Muscle layer of duodenum (tissue), 2 donors: Measurements from ENCODE around the gene PIK3C2G.

Experiments
- H3K27ac ChIP-seq: one replicate; pipeline ENCODE4 v1.7.0; 2013; ENCODE audit warnings: mild to moderate bottlenecking, low read length
- H3K27me3 ChIP-seq: one replicate; pipeline ENCODE4 v1.7.0; 2013; ENCODE audit warnings: low read depth, mild to moderate bottlenecking, control low read depth, low read length
- H3K36me3 ChIP-seq, 2 donors: one replicate each; pipeline ENCODE4 v1.7.0; 2013; ENCODE audit warnings: low read length in 2 of 2, control low read depth in 1 of 2, mild to moderate bottlenecking in 1 of 2; ENCODE audit not compliant: insufficient read depth in 2 of 2, control insufficient read depth in 1 of 2
- H3K4me1 ChIP-seq, 2 donors: one replicate each; pipeline ENCODE4 v1.7.0; 2013; ENCODE audit warnings: low read length in 2 of 2, mild to moderate bottlenecking in 2 of 2, control low read depth in 1 of 2, moderate library complexity in 1 of 2; ENCODE audit not compliant: insufficient read depth in 2 of 2, control insufficient read depth in 1 of 2
- H3K4me3 ChIP-seq, 2 donors: one replicate each; pipeline ENCODE4 v1.7.0; 2013; ENCODE audit warnings: low read length in 2 of 2, low read depth in 1 of 2, mild to moderate bottlenecking in 1 of 2
- H3K9me3 ChIP-seq, 2 donors: one replicate each; pipeline ENCODE4 v1.7.0; 2013; ENCODE audit warnings: low read length in 2 of 2, control low read depth in 1 of 2, mild to moderate bottlenecking in 1 of 2; ENCODE audit not compliant: control insufficient read depth in 1 of 2
- donor health status: healthy.

Gene PIK3C2G

GRCh38 chr12:18306311-18306710, 45.0 kb downstream of the PIK3C2G start:
- H3K36me3 ChIP-seq, result no peaks in the 10 kb centered on the region

DNA sequence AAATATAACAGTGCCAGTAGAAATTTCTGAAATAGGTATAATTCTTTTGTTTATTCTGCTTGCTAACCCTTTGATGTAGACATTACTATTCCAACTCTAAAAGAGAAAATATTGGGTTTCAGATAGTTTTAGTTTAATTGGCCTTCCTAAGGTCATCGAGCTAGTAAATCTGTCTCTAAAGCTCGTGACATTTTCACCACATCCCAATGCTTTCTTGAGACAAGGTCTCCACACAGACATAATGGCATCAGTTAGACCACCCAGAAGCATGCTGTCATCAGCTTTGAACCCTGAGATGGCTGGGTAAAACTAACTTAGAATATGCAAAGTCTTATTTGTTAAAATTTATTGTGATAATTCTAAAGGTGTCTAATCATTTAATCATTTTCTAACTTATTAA, 52.0 kb downstream of the PIK3C2G start:
- Histone ChIP-seq H3K27ac (no peak overlapping the region), H3K27me3 (no peaks in the 10 kb centered on the region), H3K36me3 (no peaks in the 10 kb centered on the region), H3K9me3 (no peaks in the 10 kb centered on the region), H3K4me3 (no peak overlapping the region), H3K4me1 (no peaks in the 10 kb centered on the region)

More at GRCh38 chr12:18306311-18306710, 45.0 kb downstream of the PIK3C2G start:
- Histone ChIP-seq H3K4me1 (no peaks in the 10 kb centered on the region), H3K27ac (no peak overlapping the region), H3K9me3 (peaks cover 0 to 7% of the 10 kb centered on the region in 2 donors), H3K4me3 (no peak overlapping the region), H3K27me3 (no peaks in the 10 kb centered on the region)

GRCh38 chr12:18320036-18320617, 58.8 kb downstream of the PIK3C2G start:
- Histone ChIP-seq H3K9me3 (no peaks in the 10 kb centered on the region), H3K4me3 (no peak overlapping the region), H3K27ac (no peak overlapping the region), H3K36me3 (no peaks in the 10 kb centered on the region), H3K4me1 (no peaks in the 10 kb centered on the region), H3K27me3 (no peaks in the 10 kb centered on the region)

DNA sequence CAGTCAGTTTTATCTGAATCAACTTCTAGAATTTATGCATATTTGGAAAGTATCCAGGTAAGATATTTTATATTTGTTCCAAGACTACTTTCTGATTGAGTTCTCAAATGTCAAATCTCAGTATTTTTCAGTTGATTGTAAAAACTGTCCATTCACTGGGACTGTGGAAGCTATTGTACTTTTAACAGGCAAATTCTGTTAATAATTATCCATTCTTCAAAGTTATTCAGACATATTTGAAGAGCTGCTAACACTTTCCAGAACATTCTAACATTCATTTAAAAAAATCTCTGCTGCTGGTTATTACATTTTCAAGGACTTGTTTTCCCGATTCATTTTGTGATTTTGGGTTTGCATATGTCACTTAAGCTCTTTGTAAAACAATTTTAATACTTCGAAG, 59.7 kb downstream of the PIK3C2G start:
- H3K4me1 ChIP-seq, result no peaks in the 10 kb centered on the region
- H3K9me3 ChIP-seq, result no peaks in the 10 kb centered on the region
- H3K27ac ChIP-seq, result no peak overlapping the region
- H3K27me3 ChIP-seq, result no peaks in the 10 kb centered on the region
- H3K4me3 ChIP-seq, result no peak overlapping the region
- H3K36me3 ChIP-seq, result no peaks in the 10 kb centered on the region

- H3K27me3 ChIP-seq, result no peaks in the 10 kb centered on the region
- no peaks in the 10 kb centered on the region for H3K9me3 ChIP-seq
- H3K4me1 ChIP-seq, result no peaks in the 10 kb centered on the region
- H3K4me3 ChIP-seq, result no peak overlapping the region
- H3K27ac ChIP-seq, result no peak overlapping the region
- H3K36me3 ChIP-seq, result no peaks in the 10 kb centered on the region
These were observed 61.8 kb downstream of the PIK3C2G start for GRCh38 chr12:18323159-18323558.

DNA sequence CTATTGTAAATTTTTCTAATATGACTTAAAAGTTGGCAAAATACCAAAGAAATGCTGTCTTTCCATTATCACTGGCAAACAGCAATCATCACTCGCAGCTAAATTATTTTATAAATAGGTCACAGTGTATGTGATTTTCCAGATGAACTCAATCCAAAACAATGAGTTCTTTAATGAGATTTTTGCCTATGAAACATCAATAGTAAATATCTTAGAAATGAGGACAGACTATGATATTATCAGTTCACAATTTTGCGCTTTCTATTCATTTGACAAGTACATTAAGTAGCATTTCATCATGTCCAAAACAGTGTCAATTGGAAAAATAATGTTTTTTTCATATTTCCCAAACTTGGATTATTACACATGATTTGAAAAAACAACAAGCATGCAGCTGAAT, 65.7 kb downstream of the PIK3C2G start:
- Histone ChIP-seq H3K36me3 (no peaks in the 10 kb centered on the region), H3K4me3 (no peak overlapping the region), H3K27ac (no peak overlapping the region), H3K27me3 (no peaks in the 10 kb centered on the region), H3K4me1 (no peaks in the 10 kb centered on the region), H3K9me3 (no peaks in the 10 kb centered on the region)

DNA sequence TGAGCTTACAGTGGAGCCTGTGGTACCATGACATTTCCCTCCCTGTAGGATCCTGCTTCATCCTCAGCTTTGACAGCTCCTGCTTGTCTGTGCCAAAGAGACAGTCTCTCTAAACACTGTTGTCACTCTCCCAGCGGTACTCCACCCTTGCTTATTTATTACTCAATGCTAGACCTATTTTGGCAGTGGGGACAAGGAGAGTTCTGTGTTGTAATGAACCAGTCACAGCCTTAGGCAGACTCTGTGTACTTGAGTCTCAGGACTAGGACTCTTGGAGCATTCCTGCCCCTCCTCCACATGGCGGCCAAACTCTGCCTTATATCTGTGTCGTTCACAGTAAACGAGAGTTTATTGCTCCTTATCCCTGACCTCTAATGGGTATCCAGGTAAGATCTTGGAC, 70.9 kb downstream of the PIK3C2G start:
- Histone ChIP-seq H3K36me3 (no peaks in the 10 kb centered on the region), H3K27me3 (no peaks in the 10 kb centered on the region), H3K27ac (no peak overlapping the region)

DNA sequence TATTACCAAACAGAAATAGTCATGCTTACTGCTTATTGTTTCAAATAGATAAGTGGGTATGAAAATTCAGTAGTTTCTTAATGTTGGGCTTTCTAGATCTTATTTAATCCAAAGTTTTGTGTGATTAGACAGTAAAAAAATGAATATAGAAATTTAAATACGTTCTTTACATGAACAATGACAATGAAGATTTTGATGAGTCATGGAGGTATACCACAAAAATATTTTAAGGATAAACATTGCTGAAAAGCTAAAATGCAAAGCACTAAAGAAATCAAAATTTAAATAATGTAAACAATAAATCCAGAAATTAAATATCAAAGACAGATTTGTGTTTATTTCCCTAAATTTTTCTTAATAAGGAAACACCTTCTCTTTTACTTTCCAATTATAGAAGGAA, 78.3 kb downstream of the PIK3C2G start:
- Histone ChIP-seq H3K9me3 (no peaks in the 10 kb centered on the region), H3K4me1 (no peaks in the 10 kb centered on the region), H3K36me3 (no peaks in the 10 kb centered on the region), H3K27me3 (no peaks in the 10 kb centered on the region), H3K27ac (no peak overlapping the region), H3K4me3 (no peak overlapping the region)

More for the DNA sequence above, 70.9 kb downstream of the PIK3C2G start:
- H3K4me1 ChIP-seq, result no peaks in the 10 kb centered on the region
- no peak overlapping the region for H3K4me3 ChIP-seq
- H3K9me3 ChIP-seq, result no peaks in the 10 kb centered on the region

DNA sequence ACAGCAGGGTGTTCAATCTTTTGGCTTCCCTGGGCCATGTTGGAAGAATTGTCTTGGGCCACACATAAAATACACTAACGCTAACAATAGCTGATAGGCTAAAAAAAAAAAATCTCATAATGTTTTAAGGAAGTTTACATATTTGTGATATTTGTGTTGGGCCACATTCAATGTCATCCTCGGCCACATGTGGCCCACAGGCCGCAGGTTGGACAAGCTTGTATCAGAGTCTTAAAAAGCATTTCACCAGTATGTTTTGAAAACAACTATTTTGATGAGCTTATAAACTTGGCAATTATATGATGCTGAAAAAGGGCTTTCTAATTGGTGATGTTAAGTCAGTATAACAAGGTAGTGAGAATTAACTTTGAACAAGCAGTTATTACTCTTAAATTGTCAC, 78.9 kb downstream of the PIK3C2G start:
- no peaks in the 10 kb centered on the region for H3K27me3 ChIP-seq
- no peaks in the 10 kb centered on the region for H3K36me3 ChIP-seq
- H3K4me1 ChIP-seq, result no peaks in the 10 kb centered on the region
- no peaks in the 10 kb centered on the region for H3K9me3 ChIP-seq
- no peak overlapping the region for H3K27ac ChIP-seq
- H3K4me3 ChIP-seq, result no peak overlapping the region

DNA sequence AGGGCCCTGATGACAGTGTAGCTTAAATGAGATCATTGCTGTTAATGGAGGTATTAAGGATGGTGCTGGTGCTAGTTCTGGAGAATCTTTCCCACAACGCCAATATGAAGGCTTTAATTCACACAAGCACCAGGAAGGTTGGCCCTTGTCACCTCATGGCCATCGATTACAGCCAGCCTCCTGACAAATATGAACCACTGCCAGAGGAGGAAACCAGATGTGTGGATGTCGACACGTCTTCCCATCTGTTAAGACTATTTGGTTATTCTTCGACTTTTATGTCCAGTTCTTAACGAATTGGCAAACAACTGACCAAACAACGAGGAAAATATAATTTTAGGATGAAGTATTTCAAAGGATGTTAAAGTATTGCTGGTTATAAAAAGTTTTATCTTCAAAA, 79.5 kb downstream of the PIK3C2G start:
- no peaks in the 10 kb centered on the region for H3K4me1 ChIP-seq
- H3K27me3 ChIP-seq, result no peaks in the 10 kb centered on the region
- H3K36me3 ChIP-seq, result no peaks in the 10 kb centered on the region
- H3K9me3 ChIP-seq, result no peaks in the 10 kb centered on the region
- H3K27ac ChIP-seq, result no peak overlapping the region
- H3K4me3 ChIP-seq, result no peak overlapping the region

- Histone ChIP-seq H3K4me1 (no peaks in the 10 kb centered on the region), H3K4me3 (no peak overlapping the region), H3K27ac (no peak overlapping the region), H3K9me3 (no peaks in the 10 kb centered on the region), H3K36me3 (no peaks in the 10 kb centered on the region), H3K27me3 (no peaks in the 10 kb centered on the region)
These were observed 82.4 kb downstream of the PIK3C2G start for GRCh38 chr12:18343708-18344107.

- Histone ChIP-seq H3K27ac (no peak overlapping the region), H3K4me3 (no peak overlapping the region), H3K9me3 (no peaks in the 10 kb centered on the region)
These were observed 83.9 kb downstream of the PIK3C2G start for GRCh38 chr12:18345021-18345735.

More at GRCh38 chr12:18345021-18345735, 83.9 kb downstream of the PIK3C2G start:
- H3K4me1 ChIP-seq, result no peaks in the 10 kb centered on the region
- no peaks in the 10 kb centered on the region for H3K27me3 ChIP-seq
- no peaks in the 10 kb centered on the region for H3K36me3 ChIP-seq
